ENCODE results near the gene FBXL17.
A peak's percentile ranks its signal among the peaks of the same experiment; 100 is the strongest.

FBXL17 gene

DNA sequence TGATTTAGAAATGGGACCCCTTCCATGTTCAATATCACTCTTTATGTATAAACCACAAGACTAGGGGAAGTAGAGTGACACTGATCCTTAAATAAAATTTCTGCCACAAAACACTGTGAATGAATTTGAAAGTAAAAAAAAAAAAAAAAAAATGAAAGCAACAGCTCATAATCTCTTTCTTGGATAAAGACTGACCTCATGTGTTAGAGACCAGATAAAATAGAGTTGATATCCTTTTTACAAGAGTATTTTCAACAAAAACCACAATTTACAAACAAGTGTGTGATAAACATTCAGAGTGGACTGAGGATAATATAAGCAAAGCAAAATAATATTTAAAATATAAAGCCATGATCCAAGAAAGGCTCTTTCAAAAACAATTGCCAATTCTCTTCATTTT is 180.2 kb downstream of the FBXL17 start:
- H3K4me3 ChIP-seq (ENCODE audit: low read depth, low read length), result no peak overlapping the region
- CTCF ChIA-PET, result no interaction called here

DNA sequence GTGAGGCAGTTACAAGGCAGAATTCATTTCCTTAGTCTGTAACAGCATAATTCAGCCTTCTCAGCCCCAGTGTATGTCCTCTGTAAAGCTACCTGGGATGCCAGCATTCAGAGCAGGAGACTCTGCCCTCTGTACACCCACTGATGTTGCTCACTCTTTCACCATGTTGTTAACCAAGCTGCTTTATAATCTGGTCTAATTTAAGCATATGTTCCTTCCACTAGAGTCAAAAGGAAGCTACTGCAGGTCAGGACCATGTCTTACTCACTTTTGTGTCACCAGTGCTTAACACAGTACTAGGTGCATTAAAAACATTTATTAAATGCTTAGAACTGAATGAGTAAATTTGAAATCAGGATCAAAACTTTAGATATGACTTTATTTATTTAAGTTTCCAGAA is 185.6 kb downstream of the FBXL17 start:
- ChIA-PET POLR2A (no interaction called here), CTCF (interaction anchor here (0.7 to 1.3 kb wide), 2 partner anchors 64 to 136 kb away, joined by 3 to 7 read pairs; no protein-coding TSS in a partner anchor)
- no peaks in the 10 kb centered on the region for H3K9me3 ChIP-seq (ENCODE audit: control insufficient read depth, insufficient read depth, low read depth, low read length)
- no peaks in the 10 kb centered on the region for H3K4me1 ChIP-seq (ENCODE audit: control insufficient read depth, insufficient read depth, low read length)
- H3K4me3 ChIP-seq (ENCODE audit: low read depth, low read length), result no peak overlapping the region
- TF ChIP-seq SETDB1 (IDR thresholded peaks at IDR 0.05; ENCODE audit: insufficient read length, low read length), result no peak
- TF ChIP-seq CTCF (tag by site-specific recombination; IDR thresholded peaks at IDR 0.05), result no peak
- TF ChIP-seq ZNF501 (tag by site-specific recombination; IDR thresholded peaks at IDR 0.05), result no peak
- no peak for TF ChIP-seq KLF9 (tag by site-specific recombination; IDR thresholded peaks at IDR 0.05; ENCODE audit: low read depth)
- TF ChIP-seq ELK4 (IDR thresholded peaks at IDR 0.05; ENCODE audit: borderline replicate concordance, low read depth, low read length), result no peak
- no peak for TF ChIP-seq ZNF223 (tag by site-specific recombination; IDR thresholded peaks at IDR 0.05)
- H3K27ac ChIP-seq (ENCODE audit: extremely low read depth, low read depth, low read length), result no peak overlapping the region
- no peaks in the 10 kb centered on the region for H3K36me3 ChIP-seq (ENCODE audit: control insufficient read depth in 2 of 2, insufficient read depth in 1 of 2, low read length in 2 of 2)

More for the DNA sequence above, 180.2 kb downstream of the FBXL17 start:
- POLR2A ChIA-PET, result no interaction called here
- Histone ChIP-seq H3K36me3 (ENCODE audit: control insufficient read depth in 2 of 2, insufficient read depth in 1 of 2, low read length in 2 of 2) (no peaks in the 10 kb centered on the region), H3K9me3 (ENCODE audit: control insufficient read depth, insufficient read depth, low read depth, low read length) (no peaks in the 10 kb centered on the region), H3K4me1 (ENCODE audit: control insufficient read depth, insufficient read depth, low read length) (no peaks in the 10 kb centered on the region), H3K27ac (ENCODE audit: extremely low read depth, low read depth, low read length) (no peak overlapping the region)
- no peak for TF ChIP-seq ZNF10 (tag by site-specific recombination; IDR thresholded peaks at IDR 0.05)
- TF ChIP-seq KLF10 (tag by site-specific recombination; IDR thresholded peaks at IDR 0.05), result no peak
- no peak for TF ChIP-seq ZNF776 (tag by site-specific recombination; IDR thresholded peaks at IDR 0.05; ENCODE audit: borderline replicate concordance)
- TF ChIP-seq CTCF (tag by site-specific recombination; IDR thresholded peaks at IDR 0.05), result no peak
- TF ChIP-seq ZNF580 (tag by site-specific recombination; IDR thresholded peaks at IDR 0.05), result no peak
- no peak for TF ChIP-seq ZNF426 (tag by site-specific recombination; IDR thresholded peaks at IDR 0.05)
- no peak for TF ChIP-seq FEZF1 (tag by site-specific recombination; IDR thresholded peaks at IDR 0.05)
- no peak for TF ChIP-seq ZNF24 (tag by site-specific recombination; IDR thresholded peaks at IDR 0.05)

DNA sequence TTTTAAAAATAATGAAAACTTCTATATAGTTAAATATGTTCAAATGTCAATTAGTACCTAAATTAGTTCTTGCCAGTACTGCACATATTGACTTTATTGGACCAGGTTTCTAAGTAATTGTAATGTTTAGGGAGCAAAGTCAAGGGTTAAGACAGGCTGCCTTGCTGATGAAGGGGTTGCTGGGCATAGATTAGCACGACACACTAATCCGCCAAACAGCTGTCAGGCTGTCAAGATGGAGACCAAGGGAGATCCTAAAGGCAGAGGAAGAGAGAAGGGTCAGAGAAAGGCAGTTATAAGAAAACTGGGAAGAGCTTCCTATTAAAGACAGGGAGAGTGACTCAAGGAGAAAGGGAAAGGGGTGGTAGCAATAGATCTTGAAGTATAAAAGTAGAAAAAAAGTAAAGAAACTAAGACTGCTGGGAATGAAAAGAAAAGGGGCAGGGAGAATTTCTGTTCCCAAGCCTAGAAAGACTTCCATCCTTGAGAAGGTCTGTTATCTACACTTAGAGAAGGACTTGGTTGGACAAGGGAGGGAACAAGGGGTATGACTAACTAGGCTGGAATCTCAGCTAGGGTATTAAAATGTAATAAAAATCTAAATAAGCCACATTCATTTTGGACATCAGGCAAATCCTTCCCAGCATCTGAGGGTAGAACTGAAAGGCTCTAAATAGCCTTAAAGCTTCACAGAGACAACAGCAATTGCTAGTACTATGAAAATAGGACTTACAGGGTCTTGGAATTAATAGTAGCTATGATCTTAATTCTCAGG is 188.7 kb downstream of the FBXL17 start:
- no peaks in the 10 kb centered on the region for H3K4me1 ChIP-seq (ENCODE audit: control insufficient read depth, insufficient read depth, low read length)
- no peaks in the 10 kb centered on the region for H3K9me3 ChIP-seq (ENCODE audit: control insufficient read depth, insufficient read depth, low read depth, low read length)
- H3K36me3 ChIP-seq (ENCODE audit: control insufficient read depth in 2 of 2, insufficient read depth in 1 of 2, low read length in 2 of 2), result no peaks in the 10 kb centered on the region
- TF ChIP-seq SCRT2 (tag by site-specific recombination; IDR thresholded peaks at IDR 0.05) (no peak), PRDM1 (tag by site-specific recombination; IDR thresholded peaks at IDR 0.05) (peak; percentile 59; the same call in 1 of the 2 replicates)
- H3K4me3 ChIP-seq (ENCODE audit: low read depth, low read length), result no peak overlapping the region
- H3K27ac ChIP-seq (ENCODE audit: extremely low read depth, low read depth, low read length), result no peak overlapping the region
- POLR2A ChIA-PET, result no interaction called here
- CTCF ChIA-PET, result no interaction called here
